ENCODE data around the gene CAMK1D. TPM values are rescaled to one million over a fixed set of nuclear protein-coding genes. Genes with fewer than 3 reads are reported as not detected.
A peak's percentile ranks its signal among the peaks of the same experiment; 100 is the strongest.
"Not testable (repeated sequence)": the region's sequence is repeated elsewhere in the genome, so short reads cannot be mapped to it uniquely, and the experiment has no call there.

CAMK1D gene
- total and polyA plus RNA-seq, 2 of the 4 experiments (the other 2 are of a cell fraction): 5.0 to 5.3 TPM

DNA sequence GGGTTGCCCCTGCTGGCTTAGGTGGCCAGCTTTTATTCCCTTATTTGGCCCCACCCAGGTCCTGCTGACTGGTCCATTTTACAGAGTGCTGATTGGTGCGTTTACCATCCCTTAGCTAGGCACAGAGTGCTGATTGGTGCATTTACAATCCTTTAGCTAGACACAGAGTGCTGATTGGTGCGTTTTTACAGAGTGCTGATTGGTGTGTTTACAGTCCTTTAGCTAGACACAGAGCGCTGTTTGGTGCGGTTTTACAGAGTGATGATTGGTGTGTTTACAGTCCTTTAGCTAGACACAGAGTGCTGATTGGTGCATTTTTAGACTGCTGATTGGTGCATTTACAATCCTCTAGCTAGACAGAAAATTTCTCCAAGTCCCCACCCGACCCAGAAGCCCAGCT lies 39.6 kb upstream of the CAMK1D start:
- H3K27me3 ChIP-seq (ENCODE audit: control insufficient read depth, insufficient read depth, low read length); intact Hi-C loops (cut with micrococcal nuclease); H3K56ac ChIP-seq (ENCODE audit: extremely low read depth, insufficient read depth, low read length); H2BK5ac ChIP-seq (ENCODE audit: low read depth, low read length, poor library complexity, severe bottlenecking); H4K8ac ChIP-seq (ENCODE audit: low read depth in 2 of 2, low read length in 2 of 2); H3K4me3 ChIP-seq (ENCODE audit: insufficient read depth, low read depth, low read length); H3K14ac ChIP-seq (replicated peaks; ENCODE audit: low read depth, low read length); H2BK20ac ChIP-seq (ENCODE audit: low read depth, low read length); H2AK9ac ChIP-seq (replicated peaks; ENCODE audit: low read depth, low read length, poor library complexity); H3K4me1 ChIP-seq (ENCODE audit: control insufficient read depth, insufficient read depth, low read length); H3K9me1 ChIP-seq (ENCODE audit: insufficient read depth, low read length); H3K27ac ChIP-seq (ENCODE audit: insufficient read depth, low read length); dilution Hi-C loops (cut with HindIII; ENCODE audit: low sequenced_read_pairs, unreplicated experiment); H3K4ac ChIP-seq (ENCODE audit: low read depth, low read length); H4K20me1 ChIP-seq (ENCODE audit: insufficient read depth, low read length); ATAC-seq (ENCODE audit: low read depth); DNase-seq; H2AK5ac ChIP-seq (ENCODE audit: low read depth, low read length); in situ Hi-C loops (cut with MboI; ENCODE audit: low sequenced_read_pairs); H3K18ac ChIP-seq (ENCODE audit: low read depth, low read length); H3K9me3 ChIP-seq (ENCODE audit: control insufficient read depth, insufficient read depth, low read length); H4K5ac ChIP-seq (ENCODE audit: low read depth, low read length); H2AFZ ChIP-seq (replicated peaks; ENCODE audit: low read length, poor library complexity); H3K79me1 ChIP-seq (ENCODE audit: low read depth in 1 of 2, low read length in 2 of 2); H2BK120ac ChIP-seq (ENCODE audit: low read depth, low read length); H3K36me3 ChIP-seq (ENCODE audit: control insufficient read depth, insufficient read depth, low read length); H2BK15ac ChIP-seq (ENCODE audit: low read depth, low read length); H3K4me2 ChIP-seq (ENCODE audit: low read depth, low read length); CTCF ChIA-PET; H3K9ac ChIP-seq (ENCODE audit: low read depth, low read length); POLR2A ChIA-PET (ENCODE audit: unreplicated experiment); BruUV-seq (replicated peaks); H3K23ac ChIP-seq (ENCODE audit: low read depth, low read length); H4K91ac ChIP-seq (ENCODE audit: insufficient read depth, low read depth, low read length): not testable (repeated sequence)
- TF ChIP-seq MAFK (IDR thresholded peaks at IDR 0.05; ENCODE audit: low read depth, low read length): peak; percentile 16; the same call in 1 of the 2 replicates
- no CpG with 5 or more reads among the region's 5 CpGs for WGBS, 2 experiments (ENCODE audit: extremely low coverage in 2 of 2, insufficient read length in 1 of 2)

Data from IMR-90 (cell line).